ENCODE results near the gene CTBP1.
A peak's percentile ranks its signal among the peaks of the same experiment; 100 is the strongest.
"Not testable (repeated sequence)": the region's sequence is repeated elsewhere in the genome, so short reads cannot be mapped to it uniquely, and the experiment has no call there.

CTBP1 gene

DNA sequence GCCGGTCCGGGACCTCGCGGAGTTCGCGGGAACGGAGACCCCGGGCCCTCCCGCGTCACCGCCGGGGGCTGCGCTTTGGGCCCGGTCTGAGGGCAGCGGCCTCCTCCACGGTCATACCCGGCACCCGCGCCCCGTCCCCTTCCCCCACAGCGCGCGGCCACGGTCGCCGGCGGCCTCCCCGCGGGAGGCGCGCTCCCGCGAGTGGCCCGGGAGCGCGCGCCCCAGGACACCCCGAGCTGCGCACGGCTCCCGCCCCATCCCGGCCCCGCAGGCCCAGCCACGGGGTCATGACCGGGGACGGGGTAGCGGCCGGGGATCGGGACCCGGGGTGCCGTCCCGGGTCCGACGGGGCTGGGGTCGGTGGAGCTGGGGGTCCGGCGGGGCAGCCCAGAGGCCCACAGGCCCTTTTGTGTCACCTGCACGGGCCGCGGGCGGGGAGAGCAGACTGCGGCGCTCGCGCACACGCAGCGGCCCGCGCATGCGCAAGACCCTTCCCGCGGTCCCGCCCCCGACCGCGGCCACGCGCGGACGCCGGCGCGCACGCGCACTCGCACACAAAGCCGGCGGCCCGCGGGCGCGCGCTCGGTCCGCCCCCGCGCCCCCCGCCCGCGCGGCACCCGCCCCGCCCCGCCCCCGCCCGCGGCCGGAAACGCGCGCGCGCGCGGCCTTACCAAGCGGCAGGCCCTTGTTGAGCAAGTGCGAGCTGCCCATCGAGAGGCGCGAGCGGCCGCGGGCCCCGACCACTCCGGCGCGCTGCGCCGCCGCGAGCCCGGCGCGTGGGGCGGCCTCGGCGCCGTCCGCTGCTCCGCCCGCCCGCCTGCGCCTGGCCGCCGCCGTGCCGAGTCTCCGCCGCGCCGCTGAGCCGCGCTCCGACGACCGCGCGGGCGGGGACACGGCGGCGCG is at the start of gene CTBP1:
TSS of gene CTBP1 (minus strand) at position 886 of the 903 bp plus-strand sequence. CDS start 7,799 bp downstream, outside the sequence.
- DNase-seq, result peak; percentile 80

DNA sequence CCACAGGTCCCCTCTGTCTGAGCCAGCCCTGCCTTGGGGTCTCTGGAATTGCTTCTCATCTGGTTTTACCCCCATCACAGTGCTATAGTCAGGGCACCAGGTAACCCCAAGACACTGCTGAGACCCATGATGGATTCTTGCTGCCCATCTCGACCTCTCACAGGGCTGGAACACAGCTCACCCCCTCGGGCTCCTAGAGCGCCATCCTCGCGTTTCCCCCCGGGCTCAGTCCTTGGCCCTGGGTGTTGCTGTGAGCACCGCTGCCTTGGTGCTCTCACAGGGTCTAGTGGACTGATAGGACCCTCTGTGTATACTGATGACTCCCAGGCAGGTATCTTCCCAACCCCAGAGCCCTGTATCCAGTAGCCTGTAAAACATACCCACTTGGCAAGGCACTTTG is 49.5 kb upstream of the CTBP1 start:
- DNase-seq, result no peak

DNA sequence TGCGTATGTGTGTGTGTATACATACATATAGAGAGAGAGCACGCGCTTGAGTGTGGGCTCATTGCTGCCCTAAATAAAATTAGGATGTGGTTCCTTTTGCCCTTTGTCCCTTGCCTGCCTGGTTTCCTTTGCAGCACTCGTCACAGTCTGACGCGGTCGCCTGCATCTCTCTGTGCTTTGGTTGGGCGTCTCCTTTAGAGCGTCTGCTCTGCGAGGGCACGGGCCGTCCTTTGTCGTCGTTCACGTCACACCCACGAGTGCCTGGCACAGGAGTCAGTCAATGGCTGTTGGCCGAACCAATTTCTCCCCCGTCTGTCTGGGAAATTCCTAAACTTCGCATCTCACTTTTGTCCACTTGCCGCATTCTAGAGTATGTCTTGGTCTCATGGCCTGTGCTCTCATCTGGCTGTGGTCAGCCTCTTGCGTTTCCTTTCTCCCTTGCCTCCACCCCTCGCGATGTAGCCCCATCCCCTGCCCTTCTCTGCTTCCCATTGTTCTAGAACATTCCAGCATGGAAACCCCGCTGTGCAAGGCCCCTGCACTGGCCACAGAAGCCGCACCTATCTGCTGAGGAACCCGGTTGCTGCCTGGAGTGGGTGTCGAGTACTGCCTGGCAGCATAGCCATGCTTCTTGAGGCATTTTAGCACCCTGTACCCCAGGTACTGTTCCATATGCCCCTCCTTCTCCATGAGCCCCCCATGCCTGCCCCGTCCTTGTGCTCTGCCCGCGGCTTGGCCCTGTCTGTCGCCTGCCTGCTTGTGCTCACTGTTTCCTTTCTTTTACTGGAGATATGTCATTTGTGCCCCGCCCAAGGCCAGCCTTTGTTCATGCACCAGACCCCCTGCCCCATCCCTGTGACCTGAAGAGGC is 48.8 kb upstream of the CTBP1 start:
- no peak for DNase-seq

DNA sequence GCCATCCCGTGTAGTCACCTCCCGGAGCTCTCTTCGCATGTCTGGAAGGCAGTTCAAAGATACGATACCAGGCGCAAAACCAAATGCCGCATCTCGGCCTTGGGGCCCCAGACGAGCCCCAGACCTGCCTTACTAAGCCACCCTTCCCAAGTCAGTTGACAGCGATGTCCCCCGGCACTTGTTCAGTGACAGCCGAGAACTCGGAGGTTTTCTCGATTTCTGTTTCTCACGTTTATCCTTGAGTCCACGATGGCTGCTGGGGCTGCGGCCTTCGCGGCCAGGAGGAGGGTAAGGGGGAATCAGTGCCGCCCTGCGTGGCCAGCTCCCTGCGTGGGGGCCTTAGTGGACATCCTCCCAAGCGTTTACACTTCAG is 48.1 kb upstream of the CTBP1 start:
- no peak for DNase-seq

DNA sequence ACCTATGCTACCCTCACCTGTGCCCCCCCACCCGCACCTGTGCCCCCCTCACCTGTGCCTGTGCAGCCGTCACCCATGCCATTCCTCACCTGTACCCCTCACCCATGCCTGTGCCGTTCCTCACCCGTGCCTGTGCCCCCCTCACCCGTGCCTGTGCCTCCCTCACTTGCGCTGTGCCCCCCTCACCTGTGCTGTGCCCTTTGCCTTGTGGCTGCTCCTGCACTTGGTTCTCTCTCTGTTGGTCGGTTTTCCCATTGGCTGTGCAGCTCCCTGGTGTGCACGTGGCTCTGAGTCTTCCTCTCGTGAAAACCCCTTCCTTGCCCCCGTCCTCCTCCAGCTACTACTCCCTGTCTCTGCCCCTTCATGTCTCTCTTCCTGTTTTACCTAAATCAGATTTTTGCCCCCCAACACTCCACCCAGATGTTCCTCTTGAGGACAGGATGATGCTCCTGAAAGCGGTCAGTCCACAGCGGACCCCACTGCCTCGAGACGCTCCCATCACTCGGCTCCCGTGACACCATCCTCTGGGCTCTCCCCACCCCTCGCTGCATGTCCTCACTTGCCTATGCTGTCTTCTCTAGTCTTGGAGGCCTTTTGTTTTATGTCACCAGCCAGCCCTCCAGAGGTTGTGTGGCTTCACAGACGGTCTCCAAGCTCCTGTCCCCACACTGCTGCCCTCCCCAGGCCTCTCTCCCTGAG is 47.5 kb upstream of the CTBP1 start:
- DNase-seq, result no peak

DNA sequence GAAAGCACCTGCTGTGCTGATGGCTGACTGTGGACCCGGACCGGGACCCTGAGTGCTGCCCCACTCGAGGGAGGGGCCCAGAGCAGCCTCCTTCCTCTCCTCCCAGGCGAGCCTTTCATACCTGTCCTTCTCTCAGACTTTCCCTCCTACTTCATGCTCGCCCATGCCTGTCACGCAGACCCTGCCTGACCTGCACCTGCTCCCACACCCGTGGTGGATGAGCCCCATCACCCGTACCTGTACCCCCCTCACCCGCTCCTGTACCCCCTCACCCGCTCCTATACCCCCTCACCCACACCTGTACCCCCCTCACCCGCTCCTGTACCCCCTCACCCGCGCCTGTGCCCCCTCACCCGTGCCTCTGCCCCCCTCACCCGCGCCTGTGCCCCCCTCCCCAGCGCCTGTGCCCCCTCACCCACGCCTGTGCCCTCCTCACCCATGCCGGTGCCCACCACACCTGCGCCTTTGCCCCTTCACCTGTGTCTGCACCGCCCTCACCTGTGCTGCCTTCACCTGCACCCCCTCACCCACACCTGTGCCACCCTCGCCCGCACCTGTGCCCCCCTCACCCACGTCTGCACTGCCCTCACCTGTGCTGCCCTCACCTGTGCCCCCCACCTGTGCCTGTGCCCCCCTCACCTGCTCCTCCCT is 46.6 kb upstream of the CTBP1 start:
- DNase-seq, result no peak

DNA sequence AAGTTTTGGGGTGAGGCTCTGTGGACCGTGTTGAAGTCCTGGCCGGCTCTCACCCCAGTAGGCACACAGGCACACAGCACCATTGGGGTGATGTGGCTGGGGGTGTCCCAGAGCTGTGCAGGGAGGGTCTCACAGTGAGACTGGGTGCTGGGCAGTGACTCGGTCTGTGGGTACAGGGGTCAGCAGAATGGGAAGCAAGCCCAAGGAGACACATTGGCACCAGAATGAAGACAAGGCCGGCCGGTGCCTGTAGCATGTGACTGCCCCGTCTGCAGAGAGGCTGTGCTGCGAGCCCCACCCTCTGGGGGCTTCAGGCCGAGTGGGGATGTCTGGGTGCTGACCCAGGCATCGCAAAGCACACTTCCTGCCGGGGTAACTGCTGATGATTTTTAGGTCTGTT is 46.0 kb upstream of the CTBP1 start:
- DNase-seq, result no peak

DNA sequence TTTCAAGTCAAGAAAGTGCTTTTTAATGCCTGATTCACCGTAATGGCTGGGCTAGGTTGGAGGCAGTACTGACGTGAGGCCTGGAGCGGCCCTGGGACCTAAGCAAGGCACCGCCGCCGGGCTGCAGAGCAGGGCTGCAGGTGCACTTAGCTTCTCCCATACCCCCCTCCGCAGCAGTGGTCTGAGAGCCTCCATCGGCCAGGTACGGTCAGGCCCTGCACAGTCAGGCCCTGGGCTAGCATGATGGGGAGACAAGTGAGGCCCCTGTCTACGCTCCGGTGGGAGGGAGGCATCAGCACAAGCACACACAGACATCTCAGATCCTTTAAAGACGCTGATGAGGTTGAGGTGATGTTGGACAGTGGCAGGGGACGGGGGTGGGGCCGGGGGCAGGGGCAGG is 45.5 kb upstream of the CTBP1 start:
- DNase-seq, result no peak

DNA sequence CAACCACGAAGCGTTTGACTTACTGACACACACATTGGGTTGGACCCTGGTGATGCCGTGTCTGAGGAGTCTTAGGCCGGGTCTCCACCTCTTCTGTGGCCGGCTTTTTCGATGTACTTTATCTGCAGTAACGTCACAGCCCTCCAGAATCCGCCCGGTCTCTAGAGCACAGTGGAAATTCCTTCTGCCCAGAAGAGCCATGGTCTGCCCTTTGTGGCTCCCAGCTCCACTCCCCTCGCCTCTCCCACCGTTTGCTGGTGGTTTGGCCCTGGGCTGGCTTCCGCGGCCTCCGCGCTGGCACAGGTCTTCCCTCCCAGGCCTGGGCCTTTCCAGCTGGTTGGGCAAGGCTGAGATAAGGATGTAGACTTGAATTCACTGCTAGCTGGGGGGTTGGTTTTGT is 45.1 kb upstream of the CTBP1 start:
- no peak for DNase-seq

DNA sequence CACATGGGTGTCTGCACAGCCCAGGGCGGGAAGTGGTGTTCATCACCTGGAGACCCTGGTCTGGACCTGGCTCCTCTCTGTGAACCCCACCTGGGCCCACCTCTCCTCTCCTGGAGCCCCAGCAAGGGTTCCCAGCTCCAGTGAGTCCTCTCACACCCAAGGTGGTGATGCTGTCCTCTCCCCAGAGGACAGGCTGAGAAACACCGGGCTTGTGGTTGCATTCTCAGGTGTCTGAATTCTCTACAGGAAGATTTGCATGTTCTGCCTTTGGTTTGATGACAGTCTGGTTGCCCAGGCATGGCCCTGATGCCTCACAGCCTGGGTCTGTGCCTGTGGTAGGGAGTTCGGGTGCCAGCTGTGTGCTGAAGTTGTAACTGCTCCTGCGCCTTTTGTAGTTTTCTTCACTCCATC is 44.6 kb upstream of the CTBP1 start:
- DNase-seq, result no peak

DNA sequence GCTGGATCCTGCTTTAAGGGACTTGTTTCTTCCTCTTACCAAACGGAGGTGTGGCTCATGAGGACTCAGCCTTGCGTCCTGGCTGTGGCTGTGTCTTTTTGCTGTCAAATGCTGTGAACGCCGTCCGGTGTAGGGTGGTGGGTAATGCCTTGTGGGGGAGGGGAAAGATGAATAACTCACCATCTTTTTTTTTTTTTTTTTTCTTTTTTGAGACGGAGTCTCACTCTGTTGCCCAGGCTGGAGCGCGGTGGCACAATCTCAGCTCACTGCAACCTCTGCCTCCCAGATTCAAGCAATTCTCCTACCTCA is 43.7 kb upstream of the CTBP1 start:
- DNase-seq, result not testable (repeated sequence)

DNA sequence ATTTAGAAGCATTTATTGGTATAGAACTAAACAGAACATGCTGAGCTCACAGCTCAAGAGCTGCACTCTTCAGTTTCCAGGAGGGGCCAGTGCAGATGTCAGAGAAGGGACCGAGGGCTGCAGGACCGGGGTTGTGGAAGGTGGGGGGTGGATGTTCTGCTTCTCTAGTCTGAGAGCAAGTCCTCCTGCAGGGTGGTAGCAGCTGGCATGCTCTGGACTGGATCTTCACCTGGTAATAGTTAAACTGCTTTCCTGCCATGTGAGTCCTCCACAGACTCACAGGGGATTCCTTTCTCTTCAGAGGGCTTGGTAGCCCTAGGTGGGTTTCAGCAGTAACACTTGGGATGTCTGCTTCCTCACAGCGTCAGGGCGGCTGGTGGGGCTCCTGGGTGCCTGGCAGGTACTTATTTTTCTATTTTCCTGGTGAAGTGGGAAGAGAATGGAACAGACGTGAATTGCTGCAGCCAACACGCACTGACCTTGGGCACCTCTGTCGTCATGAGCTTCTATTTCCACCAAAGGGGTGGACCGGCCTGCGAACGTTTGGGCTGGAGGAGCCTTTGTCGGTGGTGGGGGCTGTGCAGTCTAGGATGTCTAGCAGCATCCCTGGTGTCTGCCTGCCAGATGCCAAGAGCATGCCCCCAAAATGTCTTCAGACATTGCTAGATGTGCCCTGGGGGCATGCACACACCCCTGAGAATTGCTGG is 43.2 kb upstream of the CTBP1 start:
- DNase-seq, result no peak

DNA sequence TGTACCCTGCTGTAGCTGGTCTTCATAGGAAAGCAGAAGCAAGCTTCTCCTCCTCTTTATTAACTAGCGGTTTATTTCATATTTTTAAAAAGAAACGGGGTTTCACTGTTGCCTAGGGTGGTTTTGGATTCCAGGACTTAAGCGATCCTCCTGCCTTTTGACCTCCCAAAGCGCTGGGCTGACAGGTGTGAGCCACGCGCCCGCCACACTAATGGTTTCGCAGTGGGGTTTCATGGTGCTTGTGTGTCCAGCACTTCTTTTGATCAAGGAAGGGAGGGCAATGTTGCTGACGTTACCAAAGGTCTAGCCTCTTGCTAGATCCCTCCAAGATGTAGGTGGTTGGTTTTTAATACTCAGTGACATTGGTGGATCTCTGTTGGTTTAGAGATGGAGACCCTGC is 42.2 kb upstream of the CTBP1 start:
- DNase-seq, result no peak

DNA sequence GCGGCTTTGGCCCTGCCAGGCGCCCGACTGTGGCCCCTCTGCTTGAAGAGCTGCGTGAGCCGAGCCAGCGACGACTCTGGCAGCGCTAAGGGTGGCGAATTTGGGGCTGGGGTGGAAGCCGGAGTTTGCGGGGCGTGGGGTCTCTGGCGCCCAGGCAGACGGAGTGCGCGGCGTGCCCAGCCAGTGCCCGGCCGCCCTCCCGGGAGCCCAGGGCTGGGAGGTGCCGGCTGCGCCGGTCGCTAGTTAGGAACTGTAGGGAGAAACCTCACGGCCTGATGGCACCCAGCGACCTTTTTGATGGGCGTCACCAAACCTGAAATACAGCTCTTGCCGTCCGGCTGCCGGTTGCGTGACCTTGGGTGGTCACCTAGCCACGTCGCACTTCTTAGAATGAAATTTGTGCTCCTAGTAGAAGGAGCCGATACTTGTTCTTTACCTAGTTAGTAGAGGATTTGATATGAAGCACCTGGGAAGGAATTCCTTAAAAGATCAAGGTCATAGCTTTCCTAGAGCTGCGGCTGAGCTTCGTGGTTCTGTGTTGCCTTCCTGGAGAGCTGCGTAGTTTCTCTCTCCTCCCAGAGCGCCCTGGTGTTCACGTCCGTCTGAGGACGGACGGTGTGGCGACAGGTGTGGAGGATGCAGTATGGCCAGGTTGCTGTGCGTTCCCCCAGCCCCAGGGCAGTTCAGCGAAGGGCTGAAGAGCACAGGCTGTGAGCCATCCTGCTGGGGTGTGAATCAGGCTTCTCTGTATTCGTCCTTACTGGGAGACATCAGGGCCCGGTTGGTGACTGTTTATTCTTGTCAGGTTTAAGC is 41.4 kb upstream of the CTBP1 start:
- DNase-seq, result no peak

DNA sequence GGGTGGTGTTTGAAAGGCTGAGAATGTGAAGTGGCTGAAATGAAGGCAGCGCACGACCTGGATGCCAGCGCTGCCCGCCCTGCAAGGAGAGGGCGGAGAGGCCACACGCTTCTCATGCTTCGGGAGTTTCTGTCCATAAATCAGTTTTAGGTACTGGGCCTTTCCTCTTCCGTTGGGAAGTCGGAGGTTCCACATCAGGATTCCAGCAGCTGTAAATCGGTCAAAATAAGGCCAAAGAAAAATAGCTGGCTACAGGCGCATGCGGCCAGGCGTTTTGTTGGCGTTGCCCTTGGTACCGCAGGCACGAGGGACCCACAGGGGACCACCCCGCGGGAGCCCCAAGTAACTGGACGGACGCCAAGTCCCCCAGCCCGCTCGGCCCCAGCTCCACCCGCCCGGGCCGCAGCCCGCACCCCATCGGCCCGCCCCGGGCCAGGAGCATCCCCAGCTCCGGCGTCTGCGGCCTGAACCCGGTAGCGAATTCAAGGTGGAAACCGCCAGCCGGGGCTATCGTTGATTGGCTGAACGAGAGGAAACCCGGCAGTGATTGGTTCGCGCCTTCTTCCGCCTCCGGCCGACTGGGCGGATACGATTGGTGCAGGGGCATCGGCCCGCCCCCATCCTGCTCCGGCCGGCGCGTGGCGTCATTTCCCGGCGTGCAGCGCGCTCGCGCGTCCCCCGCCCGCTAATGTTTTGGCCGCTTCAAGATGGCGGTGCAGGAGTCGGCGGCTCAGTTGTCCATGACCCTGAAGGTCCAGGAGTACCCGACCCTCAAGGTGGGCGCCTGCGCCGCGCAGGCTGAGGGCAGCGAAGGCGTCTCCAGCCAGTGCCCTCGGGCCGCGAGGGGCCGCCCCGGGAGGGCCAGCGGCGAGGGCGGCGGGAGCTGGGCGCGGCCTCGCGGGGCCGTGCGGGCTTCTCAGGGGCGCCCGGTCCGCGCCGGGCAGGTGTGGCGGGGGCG is 40.6 kb upstream of the CTBP1 start, which contains the start of gene MAEA:
TSS of gene MAEA (plus strand) at position 685 of the 958 bp plus-strand sequence. CDS start at position 708, 23 bp downstream.
- DNase-seq, result peak; percentile 96

DNA sequence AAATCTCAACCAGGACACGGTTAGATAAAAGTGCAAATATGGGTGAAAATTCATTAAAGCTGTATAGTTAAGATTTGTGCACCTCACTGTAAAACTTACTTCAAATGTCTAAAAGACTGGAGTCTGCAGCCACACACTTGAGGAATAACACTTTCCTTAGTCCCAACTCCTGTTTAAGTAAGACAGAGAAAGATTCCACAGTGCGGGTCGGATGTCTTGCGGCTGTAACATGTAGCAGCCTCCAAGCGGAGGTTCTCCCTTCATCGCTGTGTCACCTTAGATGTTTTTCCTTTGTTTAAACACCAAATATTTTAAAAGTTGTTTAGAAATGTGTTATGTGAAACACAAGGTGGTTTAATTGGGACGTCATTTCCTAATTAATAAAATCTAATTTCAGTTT is 39.9 kb upstream of the CTBP1 start:
- no peak for DNase-seq

DNA sequence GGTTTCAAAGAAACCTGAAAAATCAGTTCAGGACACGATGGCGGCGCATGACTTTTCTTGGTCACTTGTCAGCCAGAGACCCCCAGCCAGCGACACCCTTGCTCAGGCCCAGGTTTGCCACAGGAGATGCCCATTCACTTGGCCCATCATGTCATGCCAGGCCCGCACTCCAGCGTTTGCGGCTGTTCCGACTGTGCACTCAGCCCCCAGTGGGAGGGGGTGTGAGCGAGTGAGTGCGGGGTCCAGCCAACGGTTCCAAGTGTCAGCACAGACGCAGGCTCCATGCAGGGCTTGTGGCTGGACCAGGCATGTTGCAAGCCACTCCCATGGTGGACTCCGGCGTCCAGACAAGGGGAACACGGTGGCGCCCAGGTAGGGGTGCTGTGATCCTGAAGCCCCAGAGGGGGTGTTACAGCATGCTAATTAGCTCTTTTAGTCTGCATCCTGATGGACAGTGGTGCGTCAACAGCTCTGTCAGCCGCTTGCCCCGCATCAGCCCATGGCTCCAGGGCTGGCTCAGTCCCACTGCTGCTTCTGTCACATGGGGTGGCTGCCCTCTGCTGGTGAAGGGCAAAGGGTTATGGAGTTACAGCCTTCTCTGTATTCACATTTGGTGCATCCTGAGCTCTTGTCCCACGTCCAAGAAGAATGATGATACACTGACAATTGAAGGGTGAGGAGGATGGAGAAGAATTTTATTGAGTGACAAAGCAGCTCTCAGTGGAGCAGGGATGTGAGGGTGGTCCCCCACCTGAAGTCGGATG is 37.0 kb upstream of the CTBP1 start:
- peak; percentile 26 for DNase-seq

DNA sequence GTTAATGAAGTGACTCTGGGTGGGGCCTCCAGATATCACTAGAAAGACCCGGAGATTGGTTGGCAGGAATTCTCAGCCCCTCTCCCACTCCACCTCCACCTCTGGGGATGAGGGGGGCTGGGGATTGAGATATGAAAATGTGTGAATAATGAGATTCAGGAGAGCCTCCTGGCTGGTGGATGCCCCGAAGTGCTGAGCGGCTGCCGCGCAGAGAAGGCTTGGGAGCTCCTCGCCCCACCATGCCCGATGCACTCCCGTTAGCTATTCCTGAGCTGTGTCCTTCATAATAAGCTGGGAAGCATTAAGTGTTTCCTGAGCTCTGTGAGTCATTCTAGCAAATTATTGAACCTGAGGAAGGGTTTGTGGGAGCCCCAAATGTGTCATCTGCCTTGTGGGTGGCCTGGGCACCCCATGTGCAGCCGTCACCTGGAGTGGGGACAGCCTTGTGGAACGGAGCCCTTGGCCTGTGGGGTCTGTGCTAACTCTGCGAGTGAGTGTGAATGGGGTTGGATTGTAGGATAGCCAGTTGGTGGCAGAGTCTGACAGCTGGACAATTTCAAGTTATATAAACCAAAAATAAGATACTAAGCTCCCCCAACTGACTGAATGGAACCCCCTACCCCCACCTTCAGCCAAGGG is 36.3 kb upstream of the CTBP1 start:
- DNase-seq, result no peak

DNA sequence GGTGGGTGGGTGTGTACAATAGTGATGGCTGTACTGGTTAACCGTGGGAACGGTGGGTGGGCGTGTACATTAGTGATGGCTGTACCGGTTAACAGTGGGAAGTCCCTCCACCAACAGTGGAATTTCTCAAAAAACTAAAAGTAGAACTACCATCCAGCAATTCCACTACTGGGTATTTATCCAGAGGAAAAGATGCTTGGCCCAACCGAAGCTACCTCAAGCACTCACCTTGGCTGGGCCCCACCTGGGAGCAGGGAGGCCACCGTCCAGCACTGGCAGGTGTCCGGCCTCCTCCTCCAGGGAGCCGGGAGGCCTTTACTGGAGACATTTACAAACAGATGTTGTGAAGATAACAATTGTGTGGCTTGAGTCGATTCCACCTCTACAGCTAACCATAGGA is 34.8 kb upstream of the CTBP1 start:
- DNase-seq, result no peak
